GM23248 (cell line): Measurements from ENCODE around the gene ZBTB32. TPM values are rescaled to one million over a fixed set of nuclear protein-coding genes. Genes with fewer than 3 reads are reported as not detected.
A peak's percentile ranks its signal among the peaks of the same experiment; 100 is the strongest.

Experiments
- DNase-seq: peaks from one replicate; pipeline ENCODE4 v3.0.0-alpha.2; 2015
- H2AFZ ChIP-seq: fragments of 200-600 bp; sonication (generic); 2 replicates; pipeline ENCODE4 v1.6.1; 2016; ENCODE audit warnings: antibody characterized with exemption
- H3F3A ChIP-seq: fragments of 200-600 bp; sonication (generic); 2 replicates; pipeline ENCODE4 v1.6.1; 2016; ENCODE audit warnings: mild to moderate bottlenecking, antibody characterized with exemption, mixed run types; ENCODE audit not compliant: insufficient read depth
- H3K27ac ChIP-seq: fragments of 200-600 bp; sonication (generic); 2 replicates; pipeline ENCODE4 v1.5.1; 2016; ENCODE audit warnings: mild to moderate bottlenecking
- H3K27me3 ChIP-seq: fragments of 200-600 bp; sonication (generic); replicated peaks from 2 replicates; pipeline ENCODE4 v1.6.1; 2016; ENCODE audit warnings: mild to moderate bottlenecking; ENCODE audit not compliant: insufficient read depth
- H3K36me3 ChIP-seq: fragments of 200-600 bp; sonication (generic); 2 replicates; pipeline ENCODE4 v1.6.1; 2016; ENCODE audit warnings: low read depth, mild to moderate bottlenecking
- H3K4me1 ChIP-seq: fragments of 200-600 bp; sonication (generic); 2 replicates; pipeline ENCODE4 v1.6.1; 2016; ENCODE audit warnings: mild to moderate bottlenecking; ENCODE audit not compliant: insufficient read depth
- H3K4me2 ChIP-seq: fragments of 200-600 bp; sonication (generic); one replicate; pipeline ENCODE4 v1.6.1; 2016; ENCODE audit warnings: mild to moderate bottlenecking; ENCODE audit not compliant: unreplicated experiment
- H3K4me3 ChIP-seq: fragments of 200-600 bp; sonication (generic); 2 replicates; pipeline ENCODE4 v1.5.1; 2016; ENCODE audit warnings: mild to moderate bottlenecking
- H3K79me2 ChIP-seq: fragments of 200-600 bp; sonication (generic); 2 replicates; pipeline ENCODE4 v1.6.1; 2016; ENCODE audit warnings: mild to moderate bottlenecking; ENCODE audit not compliant: insufficient read depth
- H3K9ac ChIP-seq: fragments of 200-600 bp; sonication (generic); 2 replicates; pipeline ENCODE4 v1.6.1; 2016; ENCODE audit warnings: mild to moderate bottlenecking
- H3K9me2 ChIP-seq: fragments of 200-600 bp; sonication (generic); 2 replicates; pipeline ENCODE4 v1.6.1; 2016; ENCODE audit warnings: mixed run types, mild to moderate bottlenecking, moderate library complexity; ENCODE audit not compliant: insufficient read depth
- H3K9me3 ChIP-seq: fragments of 200-600 bp; sonication (generic); one replicate; pipeline ENCODE4 v1.6.1; 2017; ENCODE audit warnings: low read depth
- H4K20me1 ChIP-seq: fragments of 200-600 bp; sonication (generic); 2 replicates; pipeline ENCODE4 v1.6.0; 2016; ENCODE audit not compliant: insufficient read depth
- EZH2 ChIP-seq: fragments of 200-600 bp; sonication (generic); IDR thresholded peaks from 2 replicates; pipeline ENCODE4 v1.6.1; 2018; ENCODE audit warnings: antibody characterized with exemption, mild to moderate bottlenecking; ENCODE audit not compliant: insufficient read depth, poor library complexity, severe bottlenecking
- EZH2phosphoT487 ChIP-seq: fragments of 200-600 bp; sonication (generic); IDR thresholded peaks from 2 replicates; pipeline ENCODE4 v1.6.1; 2018; ENCODE audit warnings: antibody characterized with exemption, moderate library complexity, mild to moderate bottlenecking, low read depth; ENCODE audit not compliant: insufficient read depth
- WGBS, 2 experiments: methylation state at CpG; one replicate each; pipeline ENCODE4 v1.1.6; 2015 to 2017; ENCODE audit warnings: low lambda C conversion rate in 2 of 2, low coverage in 1 of 2; ENCODE audit errors: missing lambda C conversion rate in 2 of 2; 5-methylcytosine and 5-hydroxymethylcytosine counted together
- in situ Hi-C: fragments of 300-500 bp; cut with MboI; formaldehyde crosslinking; loops from 2 replicates; pipeline ENCODE4 v1.15.0; 2020
- polyA plus RNA-seq: library from polyadenylated mRNA; unstranded; fragments of >200 nt; fragmentation: Nextera tagmentation; extraction: Ambion mirVana; gene quantifications from 2 replicates; pipeline ENCODE4 v1.2.1, GENCODE V29; 2016
- total RNA-seq: library from RNA; depleted of rRNA; stranded (reverse); fragments of >200 nt; shearing (Covaris generic); gene quantifications from 2 replicates; pipeline ENCODE4 v1.2.3, GENCODE V29; 2014

The ZBTB32 gene
- total and polyA plus RNA-seq, 2 experiments from 2014 or later: not detected

GRCh38 chr19:35742121-35742724, 37.9 kb downstream of the ZBTB32 start, which contains the start of gene IGFLR1:
Gene IGFLR1 (minus strand): TSS chr19:35742452. CDS start chr19:35741180, 1,272 bp downstream.
- Histone ChIP-seq H3K4me1 (0 out of 2 replicates have a peak, but pooled peaks cover 9% of the 10 kb centered on the region), H3K27ac (no peak within 1 kb of the TSS), H4K20me1 (no peaks in the 10 kb centered on the region), H3K4me2 (no peak within 1 kb of the TSS), H3K9me3 (no peaks in the 10 kb centered on the region), H3K79me2 (peaks cover 25% of the 10 kb centered on the region), H3K27me3 (no peaks in the 10 kb centered on the region), H3F3A (peaks cover 21% of the 10 kb centered on the region; the same call in 1 of the 2 replicates), H2AFZ (no peak within 1 kb of the TSS), H3K9me2 (no peaks in the 10 kb centered on the region), H3K4me3 (no peak within 1 kb of the TSS), H3K9ac (no peak within 1 kb of the TSS), H3K36me3 (no peaks in the 10 kb centered on the region)
- DNase-seq: no peak
- WGBS, 2 experiments: 89% methylated on average over 9 of the region's 9 CpGs
- TF ChIP-seq EZH2phosphoT487 (no peak), EZH2 (no peak)
- in situ Hi-C loops: no loop called here

GRCh38 chr19:35743640-35744429, 39.5 kb downstream of the ZBTB32 start:
- H3K9ac ChIP-seq: no peak overlapping the region
- no peak overlapping the region for H3K4me2 ChIP-seq
- H2AFZ ChIP-seq: no peak overlapping the region; the same call in 1 of the 2 replicates
- H3K9me3 ChIP-seq: no peaks in the 10 kb centered on the region
- no peak for DNase-seq
- no peaks in the 10 kb centered on the region for H4K20me1 ChIP-seq
- H3K79me2 ChIP-seq: peaks cover 37% of the 10 kb centered on the region
- H3K27me3 ChIP-seq: no peaks in the 10 kb centered on the region
- in situ Hi-C loops: no loop called here
- H3F3A ChIP-seq: peaks cover 11% of the 10 kb centered on the region; the same call in 1 of the 2 replicates
- TF ChIP-seq EZH2phosphoT487 (no peak), EZH2 (no peak)
- H3K36me3 ChIP-seq: no peaks in the 10 kb centered on the region
- peak overlapping the region; percentile 98 for H3K4me3 ChIP-seq
- WGBS, 2 experiments: 76 to 81% methylated on average over 19 of the region's 19 CpGs
- no peak overlapping the region for H3K27ac ChIP-seq
- H3K4me1 ChIP-seq: peaks cover 13% of the 10 kb centered on the region; the same call in 1 of the 2 replicates
- H3K9me2 ChIP-seq: no peaks in the 10 kb centered on the region

GRCh38 chr19:35744430-35745327, 40.3 kb downstream of the ZBTB32 start:
- Histone ChIP-seq H3K4me1 (peaks cover 19% of the 10 kb centered on the region; the same call in 1 of the 2 replicates), H3K4me2 (peak overlapping the region; percentile 92), H3K36me3 (no peaks in the 10 kb centered on the region), H4K20me1 (no peaks in the 10 kb centered on the region), H3K27me3 (no peaks in the 10 kb centered on the region), H3K9me2 (no peaks in the 10 kb centered on the region), H3F3A (peaks cover 2% of the 10 kb centered on the region; the same call in 1 of the 2 replicates), H3K9me3 (no peaks in the 10 kb centered on the region), H2AFZ (peak overlapping the region; percentile 92), H3K9ac (peak overlapping the region; percentile 100), H3K27ac (peak overlapping the region; percentile 100), H3K79me2 (peaks cover 46% of the 10 kb centered on the region), H3K4me3 (peak overlapping the region; percentile 98)
- peak; percentile 99 for DNase-seq
- 6% methylated on average over 41 of the region's 41 CpGs for WGBS, 2 experiments
- TF ChIP-seq EZH2 (no peak), EZH2phosphoT487 (no peak)
- in situ Hi-C loops: no loop called here
